GM21423 (cell line): ENCODE results near the gene OR13C9.
"Not testable (repeated sequence)": the region's sequence is repeated elsewhere in the genome, so short reads cannot be mapped to it uniquely, and the experiment has no call there.

ENCODE experiments used
- ATAC-seq: cut with Tn5 transposase; IDR thresholded peaks from one replicate; pipeline ENCODE4 v1.9.1; 2021; ENCODE audit warnings: mild to moderate bottlenecking, moderate library complexity; ENCODE audit not compliant: unreplicated experiment

Gene OR13C9, protein sequence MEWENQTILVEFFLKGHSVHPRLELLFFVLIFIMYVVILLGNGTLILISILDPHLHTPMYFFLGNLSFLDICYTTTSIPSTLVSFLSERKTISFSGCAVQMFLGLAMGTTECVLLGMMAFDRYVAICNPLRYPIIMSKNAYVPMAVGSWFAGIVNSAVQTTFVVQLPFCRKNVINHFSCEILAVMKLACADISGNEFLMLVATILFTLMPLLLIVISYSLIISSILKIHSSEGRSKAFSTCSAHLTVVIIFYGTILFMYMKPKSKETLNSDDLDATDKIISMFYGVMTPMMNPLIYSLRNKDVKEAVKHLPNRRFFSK

GRCh38 chr9:104618104-104618503 is at the start of gene OR13C9:
TSS of gene OR13C9 (minus strand) at chr9:104618204. CDS start at chr9:104618204, 0 bp downstream.
- ATAC-seq, result no peak

DNA sequence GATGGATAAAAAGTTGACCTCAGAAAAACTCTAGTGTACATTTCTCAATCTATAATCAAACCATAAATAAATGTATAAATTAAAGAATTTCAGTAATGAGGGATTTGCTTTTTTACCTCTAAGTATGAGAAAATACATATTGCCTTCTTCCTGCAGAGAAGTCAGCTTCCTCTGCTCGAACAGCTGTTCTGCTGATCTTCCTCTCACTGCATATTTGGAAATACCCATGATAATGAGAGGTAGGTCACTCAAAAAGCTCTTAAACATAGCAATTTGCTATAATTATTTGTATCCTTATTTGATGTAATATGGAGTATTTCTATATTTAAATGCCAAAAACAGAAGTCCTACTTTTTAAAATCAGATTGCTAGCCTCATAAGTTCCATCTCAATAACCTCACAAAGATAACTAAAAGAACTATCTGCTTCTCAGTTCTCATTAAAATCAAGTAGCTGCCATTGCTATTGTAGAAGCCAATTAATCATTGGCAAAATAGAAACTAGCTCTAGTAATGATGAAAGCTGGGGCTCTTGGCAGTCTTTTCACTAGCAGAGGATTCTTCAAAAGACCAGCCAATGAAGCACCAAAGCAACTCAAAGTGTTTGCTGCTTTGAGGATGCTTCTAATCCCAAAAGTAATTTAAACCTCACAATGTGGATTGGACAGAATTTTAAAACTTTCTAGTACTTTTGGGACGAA is 40.6 kb upstream of the OR13C9 start:
- ATAC-seq, result no peak

DNA sequence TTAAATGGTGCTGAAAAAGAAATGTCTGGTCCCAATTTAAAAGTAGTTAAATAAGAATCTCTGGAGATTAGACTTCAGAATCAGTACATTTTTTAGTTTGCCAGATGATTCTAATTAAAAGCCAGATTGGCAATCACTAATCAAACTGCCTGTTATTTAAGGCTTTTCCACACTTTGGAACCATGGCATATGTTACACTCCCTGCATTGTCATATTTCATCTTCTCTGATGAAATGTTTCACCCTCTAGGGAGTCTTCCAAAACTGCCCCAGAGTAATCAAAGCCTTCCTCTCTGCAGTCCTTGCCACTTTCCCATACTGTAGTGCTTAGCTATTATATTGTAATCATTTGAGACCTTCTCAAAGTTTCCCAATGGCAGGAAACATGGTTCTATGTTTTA is 17.5 kb upstream of the OR13C9 start:
- no peak for ATAC-seq

GRCh38 chr9:104633976-104634520 is 16.0 kb upstream of the OR13C9 start:
- ATAC-seq, result no peak

- ATAC-seq, result not testable (repeated sequence)
Measured at GRCh38 chr9:104625964-104626363, 8.0 kb upstream of the OR13C9 start.

- no peak for ATAC-seq
Measured at GRCh38 chr9:104617418-104617817, 586 bp downstream of the OR13C9 start.

GRCh38 chr9:104611213-104611612 is 6.8 kb downstream of the OR13C9 start:
- ATAC-seq, result no peak

GRCh38 chr9:104608336-104608735 is 9.7 kb downstream of the OR13C9 start:
- no peak for ATAC-seq

DNA sequence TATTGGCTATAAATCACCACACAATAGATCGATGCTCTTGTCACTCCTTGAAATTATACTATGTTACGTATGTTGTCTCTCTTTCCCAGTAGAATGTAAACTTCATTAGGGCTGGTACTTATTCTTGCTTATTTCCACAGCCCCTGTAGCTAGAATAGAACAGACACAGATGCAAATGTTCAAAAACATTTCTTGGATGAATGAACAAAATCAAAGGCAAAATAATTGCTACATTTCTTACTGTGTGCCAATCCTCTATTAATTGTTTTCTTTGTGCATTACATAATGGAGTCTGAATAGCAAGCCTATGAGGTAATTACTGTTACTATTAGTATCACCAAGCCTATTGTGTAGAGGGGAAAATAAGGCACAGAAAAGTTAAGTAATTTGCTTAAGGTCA is 11.9 kb downstream of the OR13C9 start:
- no peak for ATAC-seq

DNA sequence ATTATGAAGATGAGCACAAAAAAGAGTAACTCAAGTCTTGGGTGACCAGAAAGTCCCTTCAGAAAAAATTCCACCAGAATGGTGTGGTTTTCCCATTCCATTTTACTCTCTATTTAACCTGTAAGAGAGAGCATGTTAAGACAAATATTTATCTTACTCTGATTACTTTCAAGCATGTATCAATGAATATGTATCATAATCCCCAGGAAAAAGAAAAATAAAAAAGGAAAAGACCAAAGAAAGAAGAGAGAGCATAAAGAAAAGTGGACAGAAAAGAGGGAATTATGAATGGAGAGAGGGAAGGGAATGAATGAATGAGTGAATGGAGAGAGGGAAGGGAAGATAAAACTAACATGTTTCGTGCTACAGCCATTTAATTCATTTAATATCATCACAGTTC is 12.5 kb downstream of the OR13C9 start, which contains the start of gene OR13C2:
Gene OR13C2 (minus strand): TSS at position 101 of the 400 bp plus-strand sequence. CDS start 0 bp downstream, at position 101.
- not testable (repeated sequence) for ATAC-seq

GRCh38 chr9:104604801-104605200 is 13.2 kb downstream of the OR13C9 start:
- no peak for ATAC-seq

DNA sequence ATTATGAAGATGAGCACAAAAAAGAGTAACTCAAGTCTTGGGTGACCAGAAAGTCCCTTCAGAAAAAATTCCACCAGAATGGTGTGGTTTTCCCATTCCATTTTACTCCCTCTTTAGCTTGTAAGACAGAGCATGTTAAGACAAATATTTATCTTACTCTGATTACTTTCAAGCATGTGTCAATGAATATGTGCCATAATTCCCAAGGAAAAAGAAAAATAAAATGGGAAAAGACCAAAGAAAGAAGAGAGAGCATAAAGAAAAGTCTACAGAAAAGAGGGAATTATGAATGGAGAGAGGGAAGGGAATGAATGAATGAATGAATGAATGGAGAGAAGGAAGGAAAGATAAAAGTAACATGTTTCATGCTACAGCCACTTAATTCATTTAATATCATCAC is 18.7 kb downstream of the OR13C9 start, which contains the start of gene OR13C5:
Gene OR13C5 (minus strand): TSS at position 101 of the 400 bp plus-strand sequence. CDS start 0 bp downstream, at position 101.
- ATAC-seq, result not testable (repeated sequence)

DNA sequence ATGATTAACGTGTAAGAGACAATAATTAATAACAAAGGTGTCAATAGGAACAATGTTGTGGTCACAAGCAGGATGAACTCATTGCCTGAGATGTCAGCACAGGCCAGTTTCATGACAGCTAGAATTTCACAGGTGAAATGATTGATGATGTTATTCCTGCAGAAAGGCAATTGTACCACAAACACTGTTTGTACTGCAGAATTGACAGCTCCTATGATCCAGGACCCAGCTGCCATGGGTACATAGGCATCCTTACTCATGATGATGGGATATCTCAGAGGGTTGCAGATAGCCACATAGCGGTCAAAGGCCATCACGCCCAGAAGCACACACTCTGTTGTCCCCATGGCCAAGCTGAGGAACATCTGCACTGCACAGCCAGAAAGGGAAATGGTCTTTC is 19.3 kb downstream of the OR13C9 start:
- not testable (repeated sequence) for ATAC-seq

DNA sequence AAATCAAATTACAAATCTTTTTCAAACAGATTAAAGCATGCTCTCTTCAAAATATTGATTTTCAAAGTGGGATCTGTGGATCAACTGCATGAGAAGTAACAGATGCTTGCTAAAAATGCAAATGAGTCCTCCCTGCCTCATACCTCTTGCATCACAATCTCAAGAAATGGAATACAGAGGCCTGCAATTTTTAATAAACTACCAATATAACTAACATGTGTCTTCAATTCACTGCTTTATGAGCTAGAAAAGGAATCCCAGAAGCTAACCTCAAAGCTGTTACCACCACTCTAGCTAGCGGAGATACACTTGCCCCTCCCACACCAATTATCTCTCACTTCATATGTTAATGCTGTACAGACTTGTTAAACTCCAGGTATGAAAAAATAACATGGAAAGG is 28.4 kb downstream of the OR13C9 start:
- ATAC-seq, result no peak

DNA sequence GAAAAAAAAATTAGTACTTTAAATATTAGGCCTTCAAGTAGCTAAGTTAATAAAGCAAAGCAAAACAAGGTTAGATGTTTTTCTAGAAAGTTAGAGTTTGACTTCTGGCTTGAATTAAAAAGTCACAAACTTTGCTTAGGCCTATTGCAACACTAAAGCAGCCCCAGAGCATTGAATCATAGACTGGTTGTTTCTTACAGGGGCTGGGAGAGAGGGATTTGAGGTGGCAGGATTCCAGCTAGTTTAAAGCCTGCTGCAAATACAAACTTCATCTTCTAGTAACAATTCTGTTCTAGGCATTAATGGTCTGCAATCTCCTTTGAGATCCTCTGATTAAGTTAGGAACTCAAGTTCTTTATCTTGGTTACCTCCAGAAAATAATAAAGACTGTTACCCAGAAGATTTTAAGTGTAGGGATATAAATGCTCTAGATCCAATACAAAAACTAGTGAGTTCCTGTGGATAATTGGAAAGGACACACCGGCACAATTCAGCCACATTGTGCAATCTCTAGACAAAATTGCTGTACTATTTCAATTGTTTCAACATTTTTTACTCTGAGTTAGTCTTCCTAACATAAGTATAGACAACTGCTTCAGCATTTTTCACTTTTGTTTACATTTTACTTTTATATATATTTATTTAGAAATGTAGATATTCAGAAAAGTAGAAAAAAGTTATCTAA is 31.4 kb downstream of the OR13C9 start:
- no peak for ATAC-seq

DNA sequence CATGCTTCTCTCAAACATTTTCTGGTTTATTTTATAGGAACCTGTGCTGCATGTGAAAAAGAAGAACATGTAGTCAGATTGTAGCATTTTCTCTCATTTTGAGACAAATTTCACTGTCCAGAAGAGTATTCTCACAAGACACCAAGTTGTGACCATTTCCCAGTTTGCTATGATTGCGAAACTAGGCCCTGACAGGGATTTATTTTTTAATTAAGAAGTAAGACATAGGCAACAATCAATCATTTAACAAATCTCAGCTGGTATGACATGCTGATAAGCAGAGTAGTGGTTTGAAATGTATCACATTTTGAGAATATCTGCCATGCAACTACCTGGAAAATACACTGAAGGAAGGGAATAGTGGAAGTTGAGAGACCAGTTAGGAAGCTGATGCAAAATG is 37.4 kb downstream of the OR13C9 start:
- ATAC-seq, result no peak

DNA sequence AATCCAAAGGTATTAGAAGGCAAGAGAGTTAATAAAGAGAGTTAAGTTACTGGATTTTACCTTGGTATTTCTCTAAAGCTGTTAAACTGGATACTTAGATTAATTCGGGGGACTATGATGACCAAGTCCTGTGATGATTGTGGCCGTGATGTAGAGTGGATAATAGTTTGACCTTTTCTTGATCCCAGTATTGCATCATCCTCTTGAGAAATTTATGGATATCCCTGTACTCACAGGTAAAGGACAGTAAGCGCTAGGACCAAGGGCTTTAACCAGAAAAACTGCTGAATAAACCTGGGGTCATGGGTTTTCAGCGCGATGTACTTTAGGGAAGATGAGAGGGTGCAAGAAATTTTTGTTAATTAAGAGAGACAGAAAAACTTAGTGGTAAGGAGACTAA is 40.7 kb downstream of the OR13C9 start:
- no peak for ATAC-seq

- ATAC-seq, result no peak
Measured at GRCh38 chr9:104575456-104575855, 42.5 kb downstream of the OR13C9 start.

- no peak for ATAC-seq
Measured at GRCh38 chr9:104572612-104573011, 45.4 kb downstream of the OR13C9 start.

- no peak for ATAC-seq
Measured at GRCh38 chr9:104568868-104569267, 49.1 kb downstream of the OR13C9 start, which contains the start of gene OR13C8. TSS of gene OR13C8 (plus strand) at chr9:104569168. CDS start at chr9:104569168, 0 bp downstream.
